ENCODE results near the gene ERAS.

ERAS gene, protein sequence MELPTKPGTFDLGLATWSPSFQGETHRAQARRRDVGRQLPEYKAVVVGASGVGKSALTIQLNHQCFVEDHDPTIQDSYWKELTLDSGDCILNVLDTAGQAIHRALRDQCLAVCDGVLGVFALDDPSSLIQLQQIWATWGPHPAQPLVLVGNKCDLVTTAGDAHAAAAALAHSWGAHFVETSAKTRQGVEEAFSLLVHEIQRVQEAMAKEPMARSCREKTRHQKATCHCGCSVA

GRCh38 chrX:48826135-48826875 lies at the start of gene ERAS:
ERAS (plus strand) TSS chrX:48826513; CDS start chrX:48829124, 2,611 bp downstream.
- no peak for DNase-seq (ENCODE audit: low read depth)

DNA sequence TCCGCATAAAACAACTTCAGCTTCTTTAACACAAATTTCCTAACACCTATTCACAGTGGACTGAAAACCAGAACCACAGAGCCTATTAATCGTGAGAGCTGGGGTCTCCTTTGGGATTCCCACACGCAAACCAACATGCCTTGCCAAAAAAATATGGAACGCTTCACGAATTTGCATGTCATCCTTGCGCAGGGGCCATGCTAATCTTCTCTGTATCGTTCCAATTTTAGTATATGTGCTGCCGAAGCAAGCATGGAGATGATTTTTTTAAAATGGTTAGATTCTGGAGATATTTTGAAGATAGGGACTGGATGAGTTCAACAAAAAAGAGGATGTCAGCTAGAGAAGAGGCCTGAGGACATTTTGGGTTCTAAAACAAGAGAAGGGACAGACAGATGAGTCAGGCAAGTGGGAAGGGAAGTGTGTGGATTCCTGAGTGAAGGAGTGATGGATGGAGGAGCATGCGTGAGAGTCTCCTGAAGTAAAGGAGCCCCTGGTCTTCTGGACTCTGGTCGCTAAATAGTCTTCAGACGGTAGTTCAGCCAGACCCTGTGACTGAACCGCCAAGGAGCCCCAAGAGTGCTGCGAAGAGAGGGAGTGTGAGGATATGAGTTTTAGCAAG lies 49.4 kb upstream of the ERAS start:
- DNase-seq (ENCODE audit: low read depth) = no peak

- DNase-seq (ENCODE audit: low read depth) = no peak
These were observed 46.9 kb upstream of the ERAS start for GRCh38 chrX:48779399-48779798.

DNA sequence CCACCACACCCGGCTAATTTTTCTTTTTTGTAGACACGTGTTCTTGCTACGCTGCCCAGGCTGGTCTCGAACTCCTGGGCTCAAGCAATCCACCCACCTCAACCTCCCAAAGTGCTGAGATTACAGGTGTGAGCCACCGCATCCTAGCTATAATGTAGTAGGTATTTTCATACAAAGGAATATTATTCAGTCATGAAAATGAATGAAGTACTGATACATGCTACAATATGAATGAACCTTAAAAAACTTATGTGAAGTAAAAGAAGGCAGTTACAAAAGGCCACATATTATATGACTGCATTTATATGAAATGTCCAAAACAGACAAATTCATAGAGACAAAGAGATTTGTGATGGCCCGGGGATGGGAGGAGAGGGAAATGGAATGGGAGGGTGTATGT lies 44.6 kb upstream of the ERAS start:
- no peak for DNase-seq (ENCODE audit: low read depth)

DNA sequence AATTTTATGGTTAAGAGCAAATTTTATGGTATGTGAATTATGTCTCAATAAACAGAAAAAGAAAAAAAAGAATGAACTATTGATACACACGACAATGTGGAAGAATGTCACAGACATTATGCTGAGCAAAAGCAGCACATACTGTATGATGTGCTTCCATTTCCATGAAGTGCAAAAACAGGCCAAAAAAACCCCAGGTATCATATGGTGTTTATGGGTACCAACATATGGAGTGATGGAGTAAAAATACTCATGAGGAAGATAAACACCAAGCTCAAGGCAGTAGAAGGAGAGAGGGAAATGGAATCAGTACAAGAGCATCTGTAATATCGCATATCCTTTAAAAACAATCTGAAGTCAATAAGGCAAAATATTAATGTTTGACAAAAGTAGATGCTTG lies 44.1 kb upstream of the ERAS start:
- no peak for DNase-seq (ENCODE audit: low read depth)

- no peak for DNase-seq (ENCODE audit: low read depth)
These were observed 43.5 kb upstream of the ERAS start for GRCh38 chrX:48782795-48783194.

DNA sequence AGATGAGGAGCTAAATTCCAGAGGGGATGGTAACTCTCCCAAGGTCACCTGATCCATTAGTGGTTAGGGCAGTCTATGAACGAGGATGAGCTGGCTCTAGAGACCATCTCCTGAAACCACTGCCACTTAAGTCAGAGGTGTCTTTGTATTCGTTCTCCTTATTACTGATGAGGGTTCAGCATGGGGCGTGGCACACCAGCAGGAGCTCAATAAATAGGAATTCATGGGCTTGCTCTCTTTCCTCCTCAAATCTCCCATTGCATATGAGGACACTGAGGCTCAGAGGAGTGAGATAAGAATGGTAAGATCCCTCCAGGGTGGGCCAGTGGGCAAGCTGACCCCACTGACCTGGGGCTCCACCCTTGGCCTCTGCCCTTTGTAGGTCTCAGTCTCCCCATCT lies 41.6 kb upstream of the ERAS start:
- DNase-seq (ENCODE audit: low read depth) = no peak

- DNase-seq (ENCODE audit: low read depth) = no peak
These were observed 41.1 kb upstream of the ERAS start for GRCh38 chrX:48785186-48785539.

DNA sequence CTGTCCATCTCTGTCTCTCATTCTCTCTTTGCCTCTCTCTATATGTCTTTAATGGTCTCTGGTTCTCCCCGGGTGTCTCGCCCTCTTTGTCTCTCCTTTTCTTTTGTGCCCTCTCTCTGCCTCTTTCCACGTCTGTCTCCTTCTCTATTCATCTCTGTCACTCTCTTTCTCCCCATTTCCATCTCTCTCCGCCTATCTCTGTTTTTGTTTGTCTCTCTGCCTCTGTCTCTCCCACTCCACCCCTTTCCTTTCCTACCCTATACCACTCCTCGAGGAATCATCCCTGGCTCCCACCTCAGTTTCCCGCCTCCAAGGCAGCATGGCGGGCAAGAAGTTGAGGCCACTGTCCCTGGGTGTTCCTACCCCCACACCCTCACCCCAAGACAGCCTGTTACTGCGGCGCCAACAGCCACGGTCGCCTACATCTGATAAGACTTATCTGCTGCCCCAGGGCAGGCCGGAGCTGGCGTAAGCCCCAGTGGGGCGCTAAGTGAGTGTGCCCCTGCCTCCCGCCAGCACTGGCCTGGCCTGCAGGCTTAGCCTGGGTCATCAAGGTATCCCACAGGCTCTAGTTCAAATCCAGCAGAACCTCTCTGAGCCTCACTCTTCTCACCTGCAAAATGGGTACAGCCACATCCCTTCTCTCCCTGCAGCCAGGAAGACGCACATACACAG lies 40.6 kb upstream of the ERAS start:
- DNase-seq (ENCODE audit: low read depth) = no peak

GRCh38 chrX:48786341-48786800 lies 39.9 kb upstream of the ERAS start, which contains the start of gene GATA1:
GATA1 (plus strand) TSS chrX:48786590; CDS start chrX:48791110, 4,520 bp downstream.
- no peak for DNase-seq (ENCODE audit: low read depth)

DNA sequence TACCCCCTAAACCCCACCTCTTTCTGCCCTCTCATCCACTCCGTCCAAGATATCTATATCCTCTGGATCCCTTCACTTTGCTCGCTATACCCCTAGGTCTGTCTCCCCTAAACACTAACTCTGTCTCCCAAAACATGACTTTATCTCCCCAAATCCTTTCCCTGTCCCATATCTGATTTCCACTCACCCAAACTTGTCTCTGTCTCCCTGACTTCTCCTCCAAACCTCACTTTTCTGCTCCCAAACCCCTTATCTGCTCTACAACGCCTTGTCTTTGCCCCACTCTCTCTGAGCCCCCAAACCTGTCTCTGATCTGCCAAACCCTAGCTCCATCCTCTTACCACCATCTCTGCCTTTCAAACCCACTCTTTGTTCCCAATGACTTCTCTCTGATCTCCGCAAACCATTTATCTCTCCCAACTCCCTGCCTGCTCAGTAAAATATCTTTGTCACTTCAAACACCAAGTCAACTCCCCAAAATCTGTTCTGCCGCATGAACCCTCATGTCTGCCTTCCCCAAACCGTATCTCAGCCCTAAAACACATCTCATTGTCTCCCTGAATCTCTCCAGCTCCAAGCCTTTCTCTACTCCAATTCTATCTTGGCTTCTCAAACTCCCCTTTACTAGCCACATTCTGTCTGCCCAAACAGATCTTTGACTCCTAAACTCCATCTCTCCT lies 39.3 kb upstream of the ERAS start:
- DNase-seq (ENCODE audit: low read depth) = no peak

DNA sequence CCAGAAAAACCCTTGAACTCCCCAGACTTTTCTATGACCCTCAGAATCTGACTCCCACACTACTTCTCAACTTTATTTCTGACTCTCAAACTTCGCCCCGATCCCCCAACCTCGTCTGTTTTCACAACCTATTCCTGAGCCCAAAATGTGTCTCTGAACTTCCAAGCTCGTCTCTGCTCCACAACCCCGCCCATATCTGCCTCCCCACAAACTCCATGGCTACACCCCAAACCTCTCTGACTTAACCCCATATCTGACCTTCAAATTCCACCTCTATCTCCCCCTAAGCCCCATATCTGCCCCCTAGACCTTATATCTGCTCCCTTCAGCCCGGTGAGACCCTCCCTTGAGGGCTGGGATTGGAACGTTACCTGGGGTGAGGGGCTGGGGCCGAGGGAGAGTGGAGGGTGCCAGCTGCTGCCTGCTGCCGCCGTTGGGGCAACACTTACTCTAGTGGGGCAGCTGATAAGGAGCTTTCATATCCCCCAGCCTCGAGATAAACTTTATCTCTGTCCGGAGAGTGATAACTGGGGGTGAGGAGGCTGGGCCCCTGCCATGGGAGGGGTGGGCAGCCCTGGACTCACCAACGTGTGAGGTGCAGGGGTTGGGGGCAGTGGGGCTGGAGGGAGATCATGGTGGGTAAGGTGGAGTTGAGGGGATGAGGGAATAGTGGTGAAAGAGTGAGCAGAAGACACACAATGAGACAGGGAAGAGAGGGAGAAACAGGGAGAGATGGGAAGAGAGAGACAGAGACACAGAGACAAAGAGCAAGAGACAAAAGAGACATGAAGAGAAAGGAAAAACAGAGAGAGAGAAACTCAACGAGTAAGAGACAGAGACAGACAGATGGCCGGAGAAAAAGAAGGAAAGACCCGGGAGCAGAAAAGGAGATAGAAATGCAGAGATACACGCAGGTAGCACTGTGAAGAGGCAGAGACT lies 38.5 kb upstream of the ERAS start:
- no peak for DNase-seq (ENCODE audit: low read depth)

- DNase-seq (ENCODE audit: low read depth) = no peak
These were observed 36.7 kb upstream of the ERAS start for GRCh38 chrX:48789366-48790220.

- no peak for DNase-seq (ENCODE audit: low read depth)
These were observed 35.8 kb upstream of the ERAS start for GRCh38 chrX:48790477-48790876.

GRCh38 chrX:48791063-48791820 lies 35.1 kb upstream of the ERAS start:
- DNase-seq (ENCODE audit: low read depth) = no peak

DNA sequence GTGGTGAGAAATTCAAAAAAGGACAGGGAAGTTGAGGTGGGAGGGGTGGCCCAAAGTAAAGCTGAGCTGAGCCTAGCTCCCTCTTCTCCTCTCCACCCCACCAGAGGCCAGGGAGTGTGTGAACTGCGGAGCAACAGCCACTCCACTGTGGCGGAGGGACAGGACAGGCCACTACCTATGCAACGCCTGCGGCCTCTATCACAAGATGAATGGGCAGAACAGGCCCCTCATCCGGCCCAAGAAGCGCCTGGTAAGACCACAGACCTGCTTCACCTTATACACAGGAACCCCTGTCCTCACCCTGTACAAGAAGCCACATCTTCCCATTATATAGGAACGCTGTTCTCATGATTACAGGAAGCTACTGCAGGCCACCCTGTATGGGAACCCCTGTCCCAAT lies 34.1 kb upstream of the ERAS start:
- no peak for DNase-seq (ENCODE audit: low read depth)

- DNase-seq (ENCODE audit: low read depth) = no peak
These were observed 32.4 kb upstream of the ERAS start for GRCh38 chrX:48793935-48794334.

GRCh38 chrX:48794340-48794910 lies 31.9 kb upstream of the ERAS start:
- no peak for DNase-seq (ENCODE audit: low read depth)

Measured in stimulated activated CD8-positive, alpha-beta memory T cell treated with anti-CD3 and anti-CD28 coated beads, Interleukin-7, amount 100 ng/mL, for 24 hours (primary cell).